ENCODE results near the gene EXOSC7.
"Not testable (repeated sequence)": the region's sequence is repeated elsewhere in the genome, so short reads cannot be mapped to it uniquely, and the experiment has no call there.

Gene EXOSC7

DNA sequence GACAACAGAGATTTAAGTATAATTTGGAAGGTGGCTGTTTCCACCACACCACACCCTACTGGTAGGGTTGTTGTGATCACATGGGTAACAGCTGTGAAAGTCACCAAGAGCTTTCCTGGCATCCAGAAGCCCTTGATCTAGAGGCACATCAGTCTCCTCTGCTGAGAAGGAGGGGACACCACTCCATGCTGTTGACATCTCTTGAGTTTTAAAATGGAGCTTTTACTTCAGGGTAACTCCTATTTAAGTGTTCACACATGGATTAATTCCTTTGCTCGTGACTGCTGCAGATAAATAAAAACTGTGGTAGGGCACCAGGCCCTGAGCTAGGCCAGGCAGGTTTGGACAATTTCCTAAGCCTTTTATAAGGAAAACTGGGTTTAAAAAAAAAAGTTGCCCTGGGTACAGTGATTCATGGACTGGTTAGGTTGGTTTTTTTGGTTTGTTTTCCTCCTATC is 7.5 kb downstream of the EXOSC7 start:
- Histone ChIP-seq H2AFZ (ENCODE audit: low read depth) (no peak overlapping the region), H4K20me1 (ENCODE audit: insufficient read depth) (no peaks in the 10 kb centered on the region), H3K4me1 (ENCODE audit: low read depth, poor library complexity, severe bottlenecking) (peaks cover 70% of the 10 kb centered on the region), H3K27ac (peak overlapping the region; percentile 90; the same call in 1 of the 2 replicates), H3K36me3 (ENCODE audit: insufficient read depth) (no peaks in the 10 kb centered on the region), H3K4me2 (peak overlapping the region; percentile 50; the same call in 1 of the 2 replicates), H3K4me3 (IDR thresholded peaks at IDR 0.05; ENCODE audit: insufficient read depth, low read depth, low read length) (no peak overlapping the region), H3K79me2 (ENCODE audit: insufficient read depth, low read depth) (peaks cover 83% of the 10 kb centered on the region), H3K27me3 (ENCODE audit: insufficient read depth, low read depth) (no peaks in the 10 kb centered on the region), H3K9ac (no peak overlapping the region)
- TF ChIP-seq CTCF (conservative IDR thresholded peaks at IDR 0.05; ENCODE audit: low read depth, low read length) = no peak

DNA sequence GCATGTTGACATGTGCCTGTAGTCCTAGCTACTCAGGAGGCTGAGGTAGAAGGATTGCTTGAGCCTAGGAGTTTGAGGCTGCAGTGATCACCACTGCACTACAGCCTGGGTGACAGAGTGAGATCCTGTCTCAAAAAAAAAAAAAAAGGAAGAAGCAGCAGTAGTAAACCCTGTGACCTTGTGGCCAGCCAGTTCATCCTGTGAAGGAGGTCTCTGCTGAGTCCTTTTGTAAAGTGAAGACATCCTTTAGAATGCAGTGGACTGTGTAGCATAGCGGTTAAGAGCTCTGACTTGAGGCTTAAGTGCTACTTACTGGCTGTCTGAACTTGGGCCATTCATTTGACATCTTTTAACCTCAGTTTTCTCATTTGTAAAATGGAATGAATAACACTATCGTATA is 8.3 kb downstream of the EXOSC7 start:
- H4K20me1 ChIP-seq (ENCODE audit: insufficient read depth) = no peaks in the 10 kb centered on the region
- H3K4me3 ChIP-seq (IDR thresholded peaks at IDR 0.05; ENCODE audit: insufficient read depth, low read depth, low read length) = no peak overlapping the region
- peaks cover 78% of the 10 kb centered on the region for H3K79me2 ChIP-seq (ENCODE audit: insufficient read depth, low read depth)
- H3K4me2 ChIP-seq = no peak overlapping the region
- no peak overlapping the region for H2AFZ ChIP-seq (ENCODE audit: low read depth)
- H3K27ac ChIP-seq = no peak overlapping the region
- H3K9ac ChIP-seq = no peak overlapping the region
- H3K27me3 ChIP-seq (ENCODE audit: insufficient read depth, low read depth) = no peaks in the 10 kb centered on the region
- peaks cover 62% of the 10 kb centered on the region for H3K4me1 ChIP-seq (ENCODE audit: low read depth, poor library complexity, severe bottlenecking)
- TF ChIP-seq CTCF (conservative IDR thresholded peaks at IDR 0.05; ENCODE audit: low read depth, low read length) = no peak
- no peaks in the 10 kb centered on the region for H3K36me3 ChIP-seq (ENCODE audit: insufficient read depth)

- H3K4me2 ChIP-seq; H2AFZ ChIP-seq (ENCODE audit: low read depth); H3K4me3 ChIP-seq (IDR thresholded peaks at IDR 0.05; ENCODE audit: insufficient read depth, low read depth, low read length); H3K27ac ChIP-seq; H3K27me3 ChIP-seq (ENCODE audit: insufficient read depth, low read depth); H3K36me3 ChIP-seq (ENCODE audit: insufficient read depth); H4K20me1 ChIP-seq (ENCODE audit: insufficient read depth); H3K9ac ChIP-seq: not testable (repeated sequence)
- peaks cover 42% of the 10 kb centered on the region for H3K4me1 ChIP-seq (ENCODE audit: low read depth, poor library complexity, severe bottlenecking)
- H3K79me2 ChIP-seq (ENCODE audit: insufficient read depth, low read depth) = peaks cover 58% of the 10 kb centered on the region
These were observed 10.3 kb downstream of the EXOSC7 start for GRCh38 chr3:44986330-44986729.

GRCh38 chr3:44987332-44987731 is 11.3 kb downstream of the EXOSC7 start:
- H3K4me2 ChIP-seq = no peak overlapping the region
- no peak for TF ChIP-seq CTCF (conservative IDR thresholded peaks at IDR 0.05; ENCODE audit: low read depth, low read length)
- peaks cover 48% of the 10 kb centered on the region for H3K79me2 ChIP-seq (ENCODE audit: insufficient read depth, low read depth)
- no peaks in the 10 kb centered on the region for H4K20me1 ChIP-seq (ENCODE audit: insufficient read depth)
- no peak overlapping the region for H3K4me3 ChIP-seq (IDR thresholded peaks at IDR 0.05; ENCODE audit: insufficient read depth, low read depth, low read length)
- peaks cover 32% of the 10 kb centered on the region for H3K4me1 ChIP-seq (ENCODE audit: low read depth, poor library complexity, severe bottlenecking)
- H2AFZ ChIP-seq (ENCODE audit: low read depth) = no peak overlapping the region
- H3K9ac ChIP-seq = no peak overlapping the region
- no peaks in the 10 kb centered on the region; the same call in 1 of the 2 replicates for H3K36me3 ChIP-seq (ENCODE audit: insufficient read depth)
- no peaks in the 10 kb centered on the region for H3K27me3 ChIP-seq (ENCODE audit: insufficient read depth, low read depth)
- H3K27ac ChIP-seq = no peak overlapping the region

DNA sequence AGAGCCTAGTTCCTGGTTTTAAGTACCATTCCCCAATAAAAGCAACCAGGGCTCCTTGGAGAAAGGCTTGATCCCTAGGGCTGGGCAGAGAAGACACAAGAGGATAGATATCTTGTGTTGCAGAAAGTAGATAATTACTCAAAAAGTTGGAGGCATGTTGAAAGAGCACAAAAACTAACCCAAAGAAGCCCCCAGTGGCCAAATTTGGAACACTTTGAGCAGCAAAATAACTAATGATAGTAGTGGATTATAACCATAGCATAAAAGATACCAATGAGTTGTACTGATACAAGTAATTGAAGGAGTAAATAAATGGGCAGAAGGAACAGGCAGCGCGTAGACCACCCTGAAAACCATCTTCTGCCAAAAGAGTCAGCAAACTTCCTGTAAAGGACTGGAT is 12.0 kb downstream of the EXOSC7 start:
- Histone ChIP-seq H2AFZ (ENCODE audit: low read depth) (no peak overlapping the region), H3K4me2 (no peak overlapping the region), H3K27me3 (ENCODE audit: insufficient read depth, low read depth) (no peaks in the 10 kb centered on the region), H3K27ac (no peak overlapping the region), H3K4me3 (IDR thresholded peaks at IDR 0.05; ENCODE audit: insufficient read depth, low read depth, low read length) (no peak overlapping the region), H3K4me1 (ENCODE audit: low read depth, poor library complexity, severe bottlenecking) (peaks cover 28% of the 10 kb centered on the region), H3K79me2 (ENCODE audit: insufficient read depth, low read depth) (peaks cover 41% of the 10 kb centered on the region), H3K9ac (no peak overlapping the region), H3K36me3 (ENCODE audit: insufficient read depth) (no peaks in the 10 kb centered on the region; the same call in 1 of the 2 replicates), H4K20me1 (ENCODE audit: insufficient read depth) (no peaks in the 10 kb centered on the region)
- TF ChIP-seq CTCF (conservative IDR thresholded peaks at IDR 0.05; ENCODE audit: low read depth, low read length) = peak; percentile 50

Data from KMS-11 (cell line).